KMS-11 (cell line): ENCODE results near the gene FANCG.
A peak's percentile ranks its signal among the peaks of the same experiment; 100 is the strongest.

ENCODE experiments used
- H2AFZ ChIP-seq: fragments of 200-600 bp; sonication (generic); 2 replicates; pipeline ENCODE4 v1.6.1; 2016; ENCODE audit warnings: antibody characterized with exemption, mixed run types, low read depth
- H3K27ac ChIP-seq: fragments of 200-600 bp; sonication (generic); 2 replicates; pipeline ENCODE4 v1.6.1; 2016; ENCODE audit warnings: mild to moderate bottlenecking, mixed run types
- H3K27me3 ChIP-seq: fragments of 200-600 bp; sonication (generic); 2 replicates; pipeline ENCODE4 v1.6.1; 2017; ENCODE audit warnings: mild to moderate bottlenecking, low read depth, mixed run types, moderate library complexity; ENCODE audit not compliant: insufficient read depth
- H3K36me3 ChIP-seq: fragments of 200-600 bp; sonication (generic); 2 replicates; pipeline ENCODE4 v1.6.1; 2017; ENCODE audit warnings: mild to moderate bottlenecking, mixed run types; ENCODE audit not compliant: insufficient read depth
- H3K4me1 ChIP-seq: fragments of 200-600 bp; sonication (generic); 2 replicates; pipeline ENCODE4 v1.6.1; 2016; ENCODE audit warnings: mild to moderate bottlenecking, low read depth, mixed run types; ENCODE audit not compliant: poor library complexity, severe bottlenecking
- H3K4me2 ChIP-seq: fragments of 200-600 bp; sonication (generic); 2 replicates; pipeline ENCODE4 v1.7.0; 2016; ENCODE audit warnings: mild to moderate bottlenecking, mixed run types
- H3K4me3 ChIP-seq: fragments of 200-600 bp; sonication (generic); IDR thresholded peaks from 2 replicates; pipeline ENCODE4 v1.6.1; 2017; ENCODE audit warnings: low read depth, low read length, mixed read lengths; ENCODE audit not compliant: insufficient read depth
- H3K79me2 ChIP-seq: fragments of 200-600 bp; sonication (generic); 2 replicates; pipeline ENCODE4 v1.6.1; 2016; ENCODE audit warnings: low read depth, mixed run types; ENCODE audit not compliant: insufficient read depth
- H3K9ac ChIP-seq: fragments of 200-600 bp; sonication (generic); 2 replicates; pipeline ENCODE4 v1.6.1; 2016; ENCODE audit warnings: mild to moderate bottlenecking, mixed run types
- H4K20me1 ChIP-seq: fragments of 200-600 bp; sonication (generic); 2 replicates; pipeline ENCODE4 v1.6.1; 2016; ENCODE audit warnings: mild to moderate bottlenecking, mixed run types; ENCODE audit not compliant: insufficient read depth
- CTCF ChIP-seq: fragments of 200-600 bp; sonication (generic); conservative IDR thresholded peaks from 2 replicates; pipeline ENCODE4 v1.6.1; 2017; ENCODE audit warnings: low read depth, mild to moderate bottlenecking, antibody characterized with exemption, low read length, moderate library complexity, mixed read lengths

FANCG gene

GRCh38 chr9:35111001-35111933 lies 31.5 kb upstream of the FANCG start:
- H3K36me3 ChIP-seq = no peaks in the 10 kb centered on the region
- no peak overlapping the region for H3K27ac ChIP-seq
- H3K9ac ChIP-seq = no peak overlapping the region
- H4K20me1 ChIP-seq = no peaks in the 10 kb centered on the region
- no peak overlapping the region for H3K4me3 ChIP-seq
- no peak for TF ChIP-seq CTCF
- H3K27me3 ChIP-seq = no peaks in the 10 kb centered on the region
- peak overlapping the region; percentile 89 for H3K4me2 ChIP-seq
- peaks cover 40% of the 10 kb centered on the region for H3K4me1 ChIP-seq
- H2AFZ ChIP-seq = peak overlapping the region; percentile 35
- no peaks in the 10 kb centered on the region for H3K79me2 ChIP-seq

- TF ChIP-seq CTCF = no peak
- no peak overlapping the region for H3K4me3 ChIP-seq
- H3K4me2 ChIP-seq = no peak overlapping the region
Observed at GRCh38 chr9:35110327-35110761, 30.6 kb upstream of the FANCG start.

DNA sequence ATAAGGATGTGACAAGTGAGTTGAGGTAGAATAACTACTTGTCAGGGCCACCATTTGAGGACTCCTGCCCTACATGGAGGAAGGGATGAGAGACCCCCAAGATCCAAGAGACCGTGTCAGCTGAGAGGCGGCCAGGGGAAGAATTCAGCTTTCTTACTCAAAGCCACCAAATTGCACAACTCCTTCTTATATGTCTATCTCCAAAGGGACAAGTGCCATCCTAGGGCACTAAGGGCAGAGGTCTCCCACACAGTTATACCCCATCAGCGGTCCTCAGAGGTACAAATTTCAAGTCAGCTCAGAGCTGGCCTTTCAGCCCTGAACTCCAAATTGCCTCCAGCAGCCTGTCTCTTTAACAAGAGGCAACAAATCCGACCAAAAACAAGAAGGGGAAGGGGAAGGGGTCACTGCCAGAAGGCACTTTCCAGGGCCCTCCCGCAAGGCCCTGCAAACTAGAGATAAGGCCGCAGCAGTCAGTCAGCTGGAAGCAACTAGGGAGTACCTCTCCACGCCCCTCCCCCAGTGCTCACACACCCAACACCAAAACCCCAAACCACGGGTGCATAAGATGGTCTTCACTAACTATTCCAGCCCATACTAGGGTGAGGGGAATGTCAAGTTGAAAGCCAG lies 29.3 kb upstream of the FANCG start:
- Histone ChIP-seq H4K20me1 (no peaks in the 10 kb centered on the region), H3K27ac (no peak overlapping the region), H3K79me2 (no peaks in the 10 kb centered on the region), H3K4me3 (no peak overlapping the region), H2AFZ (no peak overlapping the region), H3K4me1 (peaks cover 31% of the 10 kb centered on the region), H3K27me3 (no peaks in the 10 kb centered on the region), H3K9ac (no peak overlapping the region), H3K4me2 (no peak overlapping the region), H3K36me3 (no peaks in the 10 kb centered on the region)
- TF ChIP-seq CTCF = no peak

More at GRCh38 chr9:35110327-35110761, 30.6 kb upstream of the FANCG start:
- H3K9ac ChIP-seq = no peak overlapping the region
- H3K79me2 ChIP-seq = no peaks in the 10 kb centered on the region
- H3K27ac ChIP-seq = no peak overlapping the region
- H3K4me1 ChIP-seq = peaks cover 40% of the 10 kb centered on the region
- H2AFZ ChIP-seq = no peak overlapping the region
- no peaks in the 10 kb centered on the region for H3K36me3 ChIP-seq
- H4K20me1 ChIP-seq = no peaks in the 10 kb centered on the region
- no peaks in the 10 kb centered on the region for H3K27me3 ChIP-seq

- Histone ChIP-seq H3K36me3 (no peaks in the 10 kb centered on the region), H2AFZ (no peak overlapping the region), H3K4me1 (peaks cover 31% of the 10 kb centered on the region), H3K79me2 (no peaks in the 10 kb centered on the region), H3K4me3 (no peak overlapping the region), H3K27ac (no peak overlapping the region), H3K9ac (no peak overlapping the region), H3K27me3 (no peaks in the 10 kb centered on the region), H3K4me2 (no peak overlapping the region), H4K20me1 (no peaks in the 10 kb centered on the region)
- no peak for TF ChIP-seq CTCF
Observed at GRCh38 chr9:35108461-35108860, 28.7 kb upstream of the FANCG start.
